ENCODE measurements around the gene LZTFL1. TPM values are rescaled to one million over a fixed set of nuclear protein-coding genes. Genes with fewer than 3 reads are reported as not detected.

The LZTFL1 gene, protein sequence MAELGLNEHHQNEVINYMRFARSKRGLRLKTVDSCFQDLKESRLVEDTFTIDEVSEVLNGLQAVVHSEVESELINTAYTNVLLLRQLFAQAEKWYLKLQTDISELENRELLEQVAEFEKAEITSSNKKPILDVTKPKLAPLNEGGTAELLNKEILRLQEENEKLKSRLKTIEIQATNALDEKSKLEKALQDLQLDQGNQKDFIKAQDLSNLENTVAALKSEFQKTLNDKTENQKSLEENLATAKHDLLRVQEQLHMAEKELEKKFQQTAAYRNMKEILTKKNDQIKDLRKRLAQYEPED
- 26.5 TPM for total RNA-seq

GRCh38 chr3:45841757-45842491 lies at the start of gene LZTFL1:
TSS of gene LZTFL1 (minus strand) at chr3:45842119. CDS start at chr3:45841991, 128 bp downstream.
- peak; percentile 83 for DNase-seq

DNA sequence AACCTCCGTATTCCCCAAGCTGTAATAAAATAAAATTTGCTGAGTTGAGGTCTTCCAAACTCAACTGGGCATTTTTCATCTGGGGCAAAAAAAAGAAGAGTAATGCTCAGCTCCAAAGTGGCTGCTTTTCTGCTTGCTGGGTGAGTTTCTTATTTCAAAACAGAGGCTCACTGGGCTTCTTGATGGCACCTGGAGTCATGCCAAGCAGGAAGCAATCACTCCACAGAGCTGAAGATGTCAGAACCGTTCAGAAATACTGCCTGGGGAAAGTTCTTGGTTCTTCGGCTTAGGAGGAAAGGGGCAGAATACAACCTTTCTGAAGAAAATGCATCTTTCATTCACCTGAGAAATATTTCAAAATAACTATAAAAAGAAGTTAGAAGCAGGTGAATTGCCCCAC lies 48.5 kb upstream of the LZTFL1 start:
- no peak for DNase-seq

- DNase-seq, result no peak
Measured at GRCh38 chr3:45889337-45889736, 47.4 kb upstream of the LZTFL1 start.

DNA sequence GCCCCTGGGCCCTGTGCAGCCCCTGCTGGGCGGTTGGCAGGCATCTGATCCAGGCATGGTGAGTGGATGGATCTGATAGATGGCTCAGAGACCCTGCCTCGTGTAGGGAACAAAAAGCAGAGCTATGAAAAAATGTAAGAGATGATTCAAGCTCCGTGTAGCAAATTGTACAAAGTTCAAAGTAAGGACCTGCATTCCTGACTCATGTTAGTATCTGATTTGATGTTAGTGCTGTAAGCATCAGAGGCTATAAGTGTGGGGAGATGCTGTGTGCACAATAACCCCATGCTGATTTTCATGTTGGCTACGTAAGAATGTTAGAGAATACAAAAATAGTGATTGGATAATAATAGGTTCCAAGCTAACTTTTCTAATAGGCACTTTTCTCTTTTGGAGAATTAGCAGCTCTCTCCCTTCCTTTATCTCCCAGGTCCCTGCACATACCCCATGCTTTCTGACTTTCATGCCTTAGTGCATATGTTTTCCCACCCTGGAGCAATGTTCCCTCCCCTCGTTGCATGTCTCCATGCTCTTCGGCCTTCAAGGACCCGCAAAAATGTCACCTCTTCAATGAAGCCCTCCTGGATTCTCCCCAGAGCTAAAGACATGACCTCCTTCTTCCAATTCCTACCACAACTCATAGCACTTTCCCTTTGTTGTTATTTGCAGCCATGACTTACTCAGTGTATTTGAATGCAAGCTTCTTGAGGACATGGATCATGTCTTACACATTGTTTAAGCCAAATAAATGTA lies 46.0 kb upstream of the LZTFL1 start:
- DNase-seq, result no peak

GRCh38 chr3:45887285-45887684 lies 45.4 kb upstream of the LZTFL1 start:
- DNase-seq, result no peak

DNA sequence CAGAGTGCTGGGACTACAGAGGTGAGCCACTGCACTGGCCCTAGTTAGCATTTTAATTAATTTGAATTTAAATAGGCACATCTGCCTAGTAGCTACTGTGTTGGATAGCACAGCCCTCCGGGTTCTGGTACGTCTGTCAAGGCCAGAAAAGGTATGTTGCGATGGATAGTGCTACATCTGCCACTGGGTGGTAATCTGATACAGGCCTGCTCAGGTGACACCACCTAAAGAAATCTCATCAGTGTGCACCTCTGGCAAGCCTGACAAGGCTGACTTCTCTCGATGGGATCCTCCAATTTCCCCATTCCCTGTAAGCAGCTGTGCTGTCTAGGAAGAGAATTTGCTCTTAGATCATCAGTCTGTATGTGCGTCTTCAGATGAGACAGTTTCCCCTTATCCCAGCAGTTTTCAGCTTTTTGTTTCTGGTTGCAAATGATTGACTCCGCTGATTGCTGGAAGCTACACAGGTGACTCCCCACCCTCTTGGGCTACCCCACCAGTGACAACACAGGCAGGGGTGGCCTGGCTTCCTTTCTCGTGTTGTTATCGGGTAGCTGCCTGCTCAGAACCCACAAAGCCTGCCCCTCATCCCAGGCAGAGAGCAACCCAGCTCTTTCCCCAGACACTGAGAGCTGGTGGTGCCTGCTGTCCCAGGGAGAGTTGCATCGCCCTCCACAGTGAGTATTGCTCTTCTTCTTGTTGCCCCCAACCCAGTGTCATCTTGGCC lies 44.2 kb upstream of the LZTFL1 start, which contains the start of gene CCR9:
Gene CCR9, plus strand, starts transcription at position 565 of the 727 bp plus-strand sequence. CDS start 8,391 bp downstream, outside the sequence.
- no peak for DNase-seq

DNA sequence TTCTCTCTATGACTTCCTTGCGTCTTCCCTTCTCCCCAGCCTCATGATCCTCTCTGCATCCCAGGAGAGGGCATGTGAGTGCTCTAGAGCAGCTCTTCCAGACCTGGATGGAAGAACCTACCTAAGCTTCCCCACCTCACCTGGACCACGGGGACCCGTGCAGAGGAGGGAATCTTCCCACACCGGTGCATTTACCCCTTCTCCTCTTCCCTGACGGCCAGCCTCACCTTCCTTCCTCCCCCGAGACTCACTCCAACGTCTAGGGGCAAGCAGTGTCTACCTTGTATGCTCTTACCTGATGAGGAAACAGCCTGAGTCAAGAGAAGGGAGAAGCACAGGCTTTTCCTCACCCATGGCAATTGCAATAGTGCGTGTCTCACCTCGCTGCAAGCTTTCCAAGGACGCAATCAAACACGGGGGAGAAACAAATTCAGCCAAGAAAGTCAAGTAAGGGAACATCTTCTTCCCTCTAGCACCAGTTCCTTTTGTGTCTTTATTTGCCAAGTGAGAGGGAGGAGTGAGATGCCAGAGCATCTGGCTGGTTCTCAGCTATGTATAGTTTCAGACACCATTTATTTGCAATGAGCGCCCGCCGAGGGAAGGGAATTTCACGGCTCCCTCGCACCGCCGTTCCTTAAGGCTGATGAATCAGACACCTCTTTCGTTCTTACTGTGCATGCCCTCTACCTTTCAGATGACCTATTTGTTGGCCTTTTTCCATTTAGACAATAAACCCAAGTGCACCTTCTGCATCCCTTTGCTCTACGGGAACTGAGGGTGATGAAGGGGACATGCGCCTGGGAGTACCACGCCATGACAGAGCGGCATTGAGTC lies 42.7 kb upstream of the LZTFL1 start:
- DNase-seq, result peak; percentile 65

DNA sequence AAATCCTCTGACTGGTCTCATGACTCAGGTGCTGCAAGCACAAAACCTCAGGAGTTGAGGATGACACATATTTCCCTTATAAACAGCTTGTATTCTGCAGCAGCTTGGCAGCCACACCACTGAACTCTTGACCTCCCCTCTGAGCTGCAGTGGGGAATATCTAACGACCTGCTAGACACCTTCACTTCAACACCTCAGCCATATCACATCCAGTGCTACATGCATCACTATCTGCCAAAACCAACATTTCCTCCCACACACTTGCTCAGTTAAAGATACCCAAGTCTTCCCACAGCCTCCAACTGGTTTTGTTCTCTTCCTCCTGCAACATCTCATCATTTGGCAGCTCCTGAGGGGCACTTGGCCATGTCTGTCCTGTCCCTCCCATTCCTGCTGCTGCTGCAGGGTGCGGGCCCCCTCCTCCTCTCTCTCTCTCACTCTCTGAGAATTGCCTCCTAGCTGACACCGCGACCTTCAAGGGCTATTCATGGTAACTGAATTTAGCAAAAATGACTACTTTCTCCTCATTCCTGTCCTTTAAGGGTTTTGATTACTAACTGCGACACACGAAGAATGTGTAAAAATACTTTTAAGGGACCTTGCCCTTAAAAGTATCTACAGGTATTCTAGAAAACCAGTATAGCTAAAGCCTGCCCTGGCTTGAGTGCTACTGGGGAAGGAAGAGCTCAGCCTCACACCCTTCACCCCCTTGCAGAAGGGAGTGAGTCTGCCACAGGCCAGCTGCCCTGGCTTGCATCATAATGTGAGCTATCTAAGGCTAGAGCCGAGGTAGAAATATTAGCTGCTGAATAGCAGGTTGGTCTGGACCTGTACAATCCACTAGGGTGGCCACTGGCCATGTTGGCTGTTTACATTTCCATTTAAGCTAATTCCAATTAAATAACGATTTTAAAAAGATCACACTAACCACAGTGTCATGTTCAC lies 39.4 kb upstream of the LZTFL1 start:
- peak; percentile 22 for DNase-seq

DNA sequence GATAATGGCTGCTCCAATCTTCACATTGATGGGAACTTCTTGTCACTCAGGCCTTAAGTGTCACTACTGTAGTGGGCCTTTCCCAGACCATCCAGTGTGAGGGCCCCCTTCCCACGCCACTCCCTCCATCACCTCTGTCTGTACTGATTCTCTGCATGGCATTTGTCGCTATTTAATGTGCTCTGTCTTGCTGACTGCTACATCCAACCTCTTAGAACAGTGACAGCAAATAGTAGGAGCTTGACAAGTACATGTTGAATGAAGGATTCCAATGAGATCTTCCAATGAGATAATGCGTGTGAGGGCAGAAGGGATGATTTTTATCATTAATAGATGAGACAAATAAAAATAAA lies 38.8 kb upstream of the LZTFL1 start:
- no peak for DNase-seq

- DNase-seq, result no peak
Measured at GRCh38 chr3:45878124-45878523, 36.2 kb upstream of the LZTFL1 start.

DNA sequence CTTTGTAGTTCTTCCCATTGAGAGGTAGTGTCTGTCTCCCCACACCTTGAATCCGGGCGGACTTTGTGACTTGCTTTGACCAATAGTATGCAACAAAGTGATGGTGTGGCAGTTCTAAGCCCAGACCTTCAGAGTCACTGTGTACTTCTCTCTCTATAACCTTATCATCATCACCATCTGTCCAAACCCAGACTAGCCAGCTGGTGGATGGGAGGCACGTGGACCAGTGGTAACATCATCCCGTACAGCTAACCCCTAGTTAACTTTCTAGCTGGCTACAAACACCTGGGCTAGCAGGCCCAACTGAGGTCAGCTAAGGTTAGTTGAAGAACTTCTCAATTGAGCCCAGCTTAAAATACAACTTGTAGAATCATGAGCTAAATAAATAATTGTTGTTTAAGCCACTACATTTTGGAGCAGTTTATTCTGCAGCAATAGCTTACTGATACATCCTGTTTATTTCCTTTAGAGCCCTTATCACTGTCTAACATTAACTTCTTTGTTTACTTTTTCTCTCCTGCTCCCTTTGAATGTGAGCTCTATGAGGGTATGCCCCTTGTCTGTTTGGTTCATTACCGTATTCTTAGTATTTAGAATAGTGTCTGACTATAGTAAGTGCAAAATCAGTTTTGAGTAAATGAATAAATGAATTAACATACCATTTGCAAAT lies 32.9 kb upstream of the LZTFL1 start:
- no peak for DNase-seq

GRCh38 chr3:45873638-45874037 lies 31.7 kb upstream of the LZTFL1 start:
- DNase-seq, result no peak

- no peak for DNase-seq
Measured at GRCh38 chr3:45873036-45873435, 31.1 kb upstream of the LZTFL1 start.

- no peak for DNase-seq
Measured at GRCh38 chr3:45872569-45872968, 30.6 kb upstream of the LZTFL1 start.

DNA sequence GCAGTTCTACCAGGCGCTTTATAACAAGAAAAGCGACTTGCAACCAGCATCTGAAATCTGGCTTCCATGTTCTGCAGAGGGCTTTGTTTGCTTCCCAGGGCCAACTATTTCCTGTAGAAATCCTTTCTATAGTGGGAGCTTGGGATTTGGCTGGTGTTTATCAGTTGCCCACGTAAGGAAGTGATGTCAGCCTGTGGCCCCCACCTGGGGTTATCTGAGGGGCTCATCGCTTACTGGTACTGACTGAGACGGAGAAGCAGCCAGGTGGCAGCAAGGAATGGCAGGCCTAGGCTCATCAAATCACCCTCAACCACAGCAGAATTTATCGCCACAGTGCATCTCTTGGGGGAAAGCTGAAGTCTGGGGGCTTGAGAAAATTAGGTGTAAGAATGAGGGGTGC lies 29.9 kb upstream of the LZTFL1 start:
- no peak for DNase-seq

DNA sequence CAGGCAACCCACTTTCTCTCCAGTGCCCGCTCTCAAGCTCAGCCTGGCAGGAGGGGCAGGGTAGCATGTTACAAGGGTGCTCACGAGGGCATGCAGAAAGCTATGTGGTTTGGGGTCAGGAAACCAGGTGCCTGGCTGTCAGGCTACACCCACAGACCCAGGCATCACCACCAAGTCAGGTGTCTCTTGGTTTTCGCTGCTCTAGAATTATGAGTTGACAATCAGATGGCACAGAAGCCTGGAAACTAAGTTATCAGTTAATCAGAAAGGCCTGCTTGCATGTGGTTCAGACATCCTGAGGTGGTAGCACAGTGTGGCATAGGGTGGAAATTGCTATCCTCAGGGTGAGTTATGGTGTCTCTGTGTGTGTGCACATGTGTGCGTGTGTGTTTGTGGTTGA lies 28.2 kb upstream of the LZTFL1 start:
- DNase-seq, result no peak

GRCh38 chr3:45869638-45870037 lies 27.7 kb upstream of the LZTFL1 start:
- no peak for DNase-seq

- DNase-seq, result no peak
Measured at GRCh38 chr3:45868650-45869049, 26.7 kb upstream of the LZTFL1 start.

DNA sequence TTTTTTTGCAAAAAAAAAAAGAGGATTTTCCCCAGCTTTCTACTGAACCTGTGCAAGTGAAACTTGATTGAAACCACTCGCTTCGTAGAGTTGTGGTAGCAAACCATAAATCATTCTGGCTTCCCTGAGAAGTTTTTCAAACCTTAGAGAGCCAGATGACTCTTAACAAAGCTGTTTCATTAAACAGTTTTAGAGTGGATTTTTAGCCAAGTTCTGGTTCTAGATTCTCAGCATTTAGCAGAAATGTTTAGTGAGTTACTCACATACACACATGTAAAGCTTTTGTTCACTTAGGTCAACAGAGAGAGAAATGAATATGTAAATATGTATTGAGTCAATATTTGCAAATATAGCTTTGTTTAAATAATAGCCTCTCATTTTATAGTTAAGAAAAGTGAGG lies 26.3 kb upstream of the LZTFL1 start:
- DNase-seq, result no peak

GRCh38 chr3:45865563-45865962 lies 23.6 kb upstream of the LZTFL1 start:
- DNase-seq, result no peak
